Lower leg skin (tissue), 4 donors: Measurements from ENCODE around the gene PDK2. TPM values are rescaled to one million over a fixed set of nuclear protein-coding genes. Genes with fewer than 3 reads are reported as not detected.

Experiments
- DNase-seq, 2 donors: peaks; one replicate each; pipeline ENCODE4 v3.0.0-alpha.2; 2019; ENCODE audit warnings: low spot score in 2 of 2
- H3K4me3 ChIP-seq: fragments of 200-600 bp; sonication (generic); 2 replicates; pipeline ENCODE4 v1.5.1; 2017; ENCODE audit warnings: mild to moderate bottlenecking, low read depth; ENCODE audit not compliant: poor library complexity, severe bottlenecking
- CTCF ChIP-seq, 3 donors: fragments of 450-650 bp; IDR thresholded peaks; one replicate each; pipeline ENCODE4 v1.5.1; 2016; ENCODE audit warnings: antibody characterized with exemption in 3 of 3, mild to moderate bottlenecking in 3 of 3, moderate library complexity in 2 of 3
- POLR2A ChIP-seq, 2 donors: fragments of 450-650 bp; IDR thresholded peaks; one replicate each; pipeline ENCODE4 v1.6.1; 2016 to 2017; ENCODE audit warnings: antibody characterized with exemption in 2 of 2, mild to moderate bottlenecking in 1 of 2, moderate library complexity in 1 of 2
- WGBS, 2 donors: methylation state at CpG; one replicate each; pipeline ENCODE4 v1.1.5; 2018; 5-methylcytosine and 5-hydroxymethylcytosine counted together
- intact Hi-C: fragments of 100-400 bp; cut with DNase I; formaldehyde crosslinking; loops from one replicate; pipeline ENCODE4 v1.15.0; 2023; ENCODE audit warnings: low total_unique reads
- total RNA-seq, 4 donors: library from RNA; depleted of rRNA; stranded (reverse); fragments of >200 nt; gene quantifications; one replicate each; pipeline ENCODE4 v1.1.0, GENCODE V29; 2016

The PDK2 gene
- total RNA-seq, 4 donors from 2014 or later: 35.6 to 86.6 (median 57.0) TPM

GRCh38 chr17:50145532-50146229 lies 50.5 kb downstream of the PDK2 start:
- 64 to 67% methylated on average over 11 of the region's 11 CpGs for WGBS, 2 donors
- DNase-seq: no peak
- intact Hi-C loops: no loop called here
- no peak for TF ChIP-seq CTCF (IDR thresholded peaks at IDR 0.05)
- TF ChIP-seq POLR2A (IDR thresholded peaks at IDR 0.05): no peak
- H3K4me3 ChIP-seq: no peak overlapping the region

GRCh38 chr17:50146230-50146926 lies 51.2 kb downstream of the PDK2 start:
- no peak for DNase-seq
- intact Hi-C loops: no loop called here
- 47 to 59% methylated on average over 4 to 7 of the region's 10 CpGs for WGBS, 2 donors
- no peak overlapping the region for H3K4me3 ChIP-seq
- TF ChIP-seq POLR2A (IDR thresholded peaks at IDR 0.05): no peak
- TF ChIP-seq CTCF (IDR thresholded peaks at IDR 0.05): no peak

GRCh38 chr17:50146927-50147665 lies 51.9 kb downstream of the PDK2 start:
- no peak for DNase-seq
- 21 to 23% methylated on average over 15 of the region's 15 CpGs for WGBS, 2 donors
- no peak overlapping the region for H3K4me3 ChIP-seq
- intact Hi-C loops: no loop called here
- TF ChIP-seq POLR2A (IDR thresholded peaks at IDR 0.05) (no peak), CTCF (IDR thresholded peaks at IDR 0.05) (no peak)

- 2 to 5% methylated on average over 5 of the region's 5 CpGs for WGBS, 2 donors
Measured at GRCh38 chr17:50147841-50148225, 52.7 kb downstream of the PDK2 start.

More at GRCh38 chr17:50147841-50148225, 52.7 kb downstream of the PDK2 start:
- no peak for DNase-seq
- intact Hi-C loops: no loop called here
- peak overlapping the region; percentile 77 for H3K4me3 ChIP-seq
- TF ChIP-seq CTCF (IDR thresholded peaks at IDR 0.05): no peak
- no peak for TF ChIP-seq POLR2A (IDR thresholded peaks at IDR 0.05)
